Activated CD4-positive, alpha-beta T cell treated with anti-CD3 and anti-CD28 coated beads, Interleukin-10, Interleukin-2, amounts not matched to agents 100 ng/mL and 50 ng/mL, durations not matched to agents 16 hours and 8 hours (primary cell): Measurements from ENCODE around the gene ETDA.
"Not testable (repeated sequence)": the region's sequence is repeated elsewhere in the genome, so short reads cannot be mapped to it uniquely, and the experiment has no call there.

ENCODE experiments used
- DNase-seq: peaks from one replicate; pipeline ENCODE4 v3.0.0-alpha.2; 2020

The ETDA gene

DNA sequence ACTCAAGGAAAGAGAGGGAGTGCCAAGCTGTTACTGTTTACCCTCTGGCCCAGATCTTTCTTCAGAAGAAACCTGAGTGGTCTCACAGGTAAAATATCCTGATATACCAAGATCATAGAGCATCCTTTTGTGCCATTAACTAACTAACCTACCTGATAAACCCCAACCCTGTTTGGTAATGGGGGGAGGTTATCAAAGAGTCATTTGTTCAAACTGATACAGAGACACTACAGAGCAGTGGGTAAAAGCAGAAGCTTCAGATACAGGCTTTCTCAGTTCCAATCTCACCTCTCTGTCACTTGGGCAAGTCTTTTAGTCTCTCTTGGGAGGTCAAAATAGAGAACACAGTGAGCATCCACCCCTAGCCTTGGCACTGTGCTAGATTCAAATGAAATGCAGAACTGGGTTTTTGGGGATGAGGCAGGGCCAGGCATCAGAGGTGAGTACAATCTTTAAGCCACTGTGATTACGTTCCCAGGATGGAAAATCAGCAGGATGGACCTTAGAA, at the start of gene ETDA:
ETDA (plus strand) TSS at position 51 of the 508 bp plus-strand sequence. CDS start 1,216 bp downstream, outside the sequence.
- not testable (repeated sequence) for DNase-seq

DNA sequence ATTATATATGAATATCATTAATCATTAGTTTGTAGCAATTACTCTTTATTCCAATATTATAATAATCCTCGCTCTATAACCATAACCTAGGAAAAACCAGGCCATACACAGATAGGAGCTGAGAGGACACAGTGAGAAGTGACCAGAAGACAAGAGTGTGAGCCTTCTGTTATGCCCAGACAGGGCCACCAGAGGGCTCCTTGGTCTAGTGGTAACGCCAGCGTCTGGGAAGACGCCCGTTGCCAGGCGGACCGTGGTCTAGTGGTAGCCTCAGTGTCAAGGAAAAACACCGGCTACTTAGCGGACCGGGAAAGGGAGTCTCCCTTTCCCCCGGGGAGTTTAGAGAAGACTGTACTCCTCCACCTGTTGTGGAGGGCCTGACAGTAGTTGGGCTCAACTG, 45.4 kb upstream of the ETDA start:
- DNase-seq = peak; percentile 38

DNA sequence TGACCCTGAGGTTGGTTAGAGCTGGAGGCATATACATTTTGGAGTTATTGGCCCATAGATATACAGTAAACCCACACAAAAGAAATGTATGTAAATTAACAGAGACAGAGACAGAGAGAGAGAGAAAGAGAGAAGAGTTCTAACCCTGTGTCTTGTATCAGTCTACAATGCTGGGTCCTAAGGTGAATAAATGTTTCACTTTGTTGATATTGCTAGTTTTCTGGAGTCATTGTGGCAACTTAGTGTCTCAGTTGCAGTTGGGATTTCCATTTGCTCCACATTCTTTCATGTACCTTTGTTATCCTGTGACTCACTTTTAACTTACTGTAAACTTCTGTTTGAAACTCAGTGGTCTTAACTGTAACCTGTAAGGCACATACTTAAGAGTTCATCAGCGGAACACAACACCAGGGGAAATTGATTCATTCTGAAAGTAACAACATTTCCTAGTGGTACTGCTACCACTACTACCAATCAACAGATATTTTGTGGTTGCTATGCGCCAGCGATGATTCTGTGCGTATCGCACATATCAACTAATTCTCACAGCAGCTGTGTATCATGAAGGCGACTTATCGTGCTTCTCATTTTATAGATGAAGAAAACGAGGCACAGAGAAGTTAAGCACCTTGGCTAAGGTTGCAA, 38.5 kb upstream of the ETDA start:
- peak; percentile 86 for DNase-seq

DNA sequence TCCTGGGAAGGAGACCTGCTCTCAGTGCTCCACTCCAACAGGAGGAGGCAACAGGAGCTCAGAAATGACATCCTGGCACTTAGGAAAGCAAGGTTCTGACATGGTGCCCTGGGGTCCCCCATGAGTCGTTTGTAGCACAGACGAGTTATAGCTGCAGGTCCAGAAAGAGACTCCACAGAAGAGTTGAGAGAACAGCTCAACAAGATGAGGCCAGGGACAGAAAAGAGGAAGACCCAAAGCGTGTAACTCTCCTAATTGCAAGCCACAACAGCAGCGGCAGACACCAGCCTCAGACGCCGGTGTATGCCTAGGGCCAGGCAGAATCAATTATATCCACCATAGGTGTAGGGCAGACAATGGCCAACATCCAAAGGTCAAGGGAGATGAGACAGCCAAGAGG, 5.9 kb upstream of the ETDA start:
- not testable (repeated sequence) for DNase-seq

DNA sequence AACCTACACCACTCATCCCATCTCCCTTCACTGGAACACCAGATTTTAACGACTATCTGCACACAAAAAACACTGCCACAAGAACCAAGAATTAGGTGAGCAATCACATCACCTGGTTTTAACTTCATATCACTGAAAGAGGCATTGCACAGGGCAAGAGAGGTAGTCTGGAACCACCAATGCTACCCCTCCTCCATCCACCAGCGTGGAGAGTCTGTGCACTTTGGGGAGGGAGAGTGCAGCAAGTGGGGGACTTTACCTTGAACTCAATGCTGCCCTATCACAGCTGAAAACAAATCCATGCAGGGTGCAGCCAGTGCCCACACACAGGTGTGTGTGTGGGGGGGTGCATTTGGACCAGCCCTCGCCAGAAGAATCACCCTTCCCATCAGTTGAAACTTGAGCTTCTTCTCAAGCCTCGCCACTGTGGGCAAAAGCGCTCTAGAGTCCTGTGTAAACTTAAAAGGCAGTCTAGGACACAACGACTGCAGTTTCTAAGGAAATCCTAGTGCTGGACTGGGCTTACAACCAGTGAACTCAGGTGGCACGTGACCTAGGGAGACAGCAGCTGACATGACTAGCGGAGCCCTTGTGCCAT, 4.3 kb downstream of the ETDA start:
- not testable (repeated sequence) for DNase-seq

DNA sequence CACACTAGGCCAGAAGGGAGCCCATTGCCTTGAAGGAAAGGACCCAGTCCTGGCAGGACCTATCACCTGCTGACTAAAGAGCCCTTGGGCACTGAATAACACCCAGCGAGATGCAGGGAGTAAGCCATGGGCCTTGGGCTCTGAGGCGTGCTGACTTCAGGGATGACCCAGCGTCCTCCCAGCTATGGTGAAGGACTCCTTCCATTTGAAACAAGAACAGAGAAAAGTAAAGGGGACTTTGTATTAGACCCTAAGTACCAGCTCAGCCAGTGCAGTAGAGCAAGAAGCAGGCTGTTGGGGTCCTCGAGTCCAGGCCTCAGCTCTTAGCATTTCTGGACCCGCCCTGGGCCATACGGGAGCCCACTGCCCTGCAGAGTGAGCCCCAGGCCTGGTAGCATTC, 5.1 kb downstream of the ETDA start:
- no peak for DNase-seq

DNA sequence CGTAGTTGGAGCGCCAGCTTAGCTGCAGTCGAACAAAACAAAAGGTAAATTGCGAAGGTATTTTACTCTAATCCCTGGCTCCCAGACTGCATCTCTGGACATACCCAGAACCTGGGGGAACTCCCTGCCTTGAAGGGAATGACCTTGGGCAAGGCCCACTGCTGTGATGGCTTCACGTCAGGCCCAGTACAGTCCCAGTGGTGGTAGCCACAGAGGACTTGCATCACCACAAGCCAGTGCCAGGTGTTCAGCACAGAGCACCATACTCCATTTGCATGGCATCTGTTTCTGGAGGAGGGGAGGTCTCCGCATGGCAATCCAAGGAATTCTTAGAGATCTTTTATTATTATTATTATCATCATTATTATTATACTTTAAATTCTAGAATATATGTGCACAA, 5.6 kb downstream of the ETDA start:
- no peak for DNase-seq

DNA sequence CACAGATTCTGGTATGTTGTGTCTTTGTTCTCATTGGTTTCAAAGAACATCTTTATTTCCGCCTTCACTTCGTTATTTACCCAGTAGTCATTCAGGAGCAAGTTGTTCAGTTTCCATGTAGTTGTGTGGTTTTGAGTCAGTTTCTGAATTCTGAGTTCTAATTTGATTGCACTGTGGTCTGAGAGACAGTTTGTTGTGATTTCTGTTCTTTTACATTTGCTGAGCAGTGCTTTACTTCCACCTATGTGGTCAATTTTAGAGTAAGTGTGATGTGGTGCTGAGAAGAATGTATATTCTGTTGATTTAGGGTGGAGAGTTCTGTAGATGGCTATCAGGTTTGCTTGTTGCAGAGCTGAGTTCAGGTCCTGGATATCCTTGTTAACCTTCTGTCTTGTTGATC, 9.1 kb downstream of the ETDA start:
- peak; percentile 55 for DNase-seq

DNA sequence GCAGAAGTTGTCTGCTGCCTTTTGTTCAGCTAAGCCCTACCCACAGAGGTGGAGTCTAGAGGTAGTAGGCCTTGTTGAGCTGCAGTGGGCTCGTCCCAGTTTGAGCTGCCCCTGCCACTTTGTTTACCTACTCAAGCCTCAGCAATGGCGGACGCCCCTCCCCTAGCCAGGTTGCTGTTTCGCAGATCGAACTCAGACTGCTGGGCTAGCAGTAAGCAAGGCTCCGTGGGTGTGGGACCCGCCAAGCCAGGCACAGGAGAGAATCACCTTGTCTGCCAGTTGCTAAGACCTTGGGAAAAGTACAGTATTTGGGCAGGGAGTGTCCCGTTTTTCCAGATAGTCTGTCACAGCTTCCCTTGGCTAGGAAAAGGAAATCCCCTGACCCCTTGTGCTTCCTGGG, 11.5 kb downstream of the ETDA start:
- not testable (repeated sequence) for DNase-seq

DNA sequence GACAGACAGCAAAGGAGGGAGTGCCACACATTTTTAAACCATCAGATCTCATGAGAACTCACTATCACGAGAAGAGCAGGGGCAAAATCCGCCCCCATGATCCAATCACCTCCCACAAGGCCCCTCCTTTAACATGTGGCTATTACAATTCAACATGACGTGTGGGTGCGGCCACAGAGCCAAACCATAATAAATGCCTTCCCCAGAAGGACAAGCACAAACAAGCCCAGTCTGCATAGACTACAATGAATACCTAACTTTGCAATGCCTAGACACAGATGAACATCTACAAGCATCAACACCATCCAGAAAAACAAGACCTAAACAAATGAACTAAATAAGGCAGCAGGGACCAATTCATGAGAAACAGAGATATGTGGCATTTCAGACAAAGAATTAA, 12.3 kb downstream of the ETDA start:
- no peak for DNase-seq

DNA sequence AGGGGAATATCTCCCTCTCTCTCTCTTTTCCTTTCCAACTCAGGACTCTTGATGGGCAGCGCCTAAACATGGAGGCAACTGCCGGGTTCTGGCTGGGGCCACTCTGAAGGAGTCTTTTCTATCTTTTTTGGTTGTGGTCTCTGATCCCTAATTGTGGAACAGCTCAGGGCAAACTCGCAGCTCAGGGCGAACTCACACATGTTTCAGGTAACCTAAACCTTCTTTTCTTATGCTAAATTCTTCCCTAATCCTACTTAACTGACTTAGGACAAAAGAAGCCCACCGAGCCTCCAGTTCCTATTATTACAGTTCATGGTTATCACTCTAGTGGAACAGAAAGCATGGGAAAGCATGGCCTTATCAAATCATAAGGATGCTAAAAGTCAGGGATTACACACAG, 21.3 kb downstream of the ETDA start:
- no peak for DNase-seq

DNA sequence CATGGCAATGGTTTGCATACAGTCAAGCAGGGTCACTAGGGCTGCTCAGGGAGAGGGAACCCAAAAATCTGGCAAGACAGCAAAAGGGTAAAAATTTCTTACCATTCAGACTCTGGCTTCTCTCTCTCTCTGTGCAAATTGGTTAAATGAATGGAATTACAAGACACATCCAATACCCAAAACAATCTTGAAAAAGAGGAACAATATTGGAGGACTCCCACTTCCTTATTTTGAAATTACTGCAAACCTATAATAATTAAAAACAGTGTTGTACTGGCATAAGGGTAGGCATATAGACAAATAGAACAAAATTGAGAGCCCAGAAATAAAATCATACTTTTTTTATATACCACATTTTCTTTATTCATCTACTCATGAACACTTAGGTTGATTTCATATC, 24.1 kb downstream of the ETDA start:
- DNase-seq = no peak

DNA sequence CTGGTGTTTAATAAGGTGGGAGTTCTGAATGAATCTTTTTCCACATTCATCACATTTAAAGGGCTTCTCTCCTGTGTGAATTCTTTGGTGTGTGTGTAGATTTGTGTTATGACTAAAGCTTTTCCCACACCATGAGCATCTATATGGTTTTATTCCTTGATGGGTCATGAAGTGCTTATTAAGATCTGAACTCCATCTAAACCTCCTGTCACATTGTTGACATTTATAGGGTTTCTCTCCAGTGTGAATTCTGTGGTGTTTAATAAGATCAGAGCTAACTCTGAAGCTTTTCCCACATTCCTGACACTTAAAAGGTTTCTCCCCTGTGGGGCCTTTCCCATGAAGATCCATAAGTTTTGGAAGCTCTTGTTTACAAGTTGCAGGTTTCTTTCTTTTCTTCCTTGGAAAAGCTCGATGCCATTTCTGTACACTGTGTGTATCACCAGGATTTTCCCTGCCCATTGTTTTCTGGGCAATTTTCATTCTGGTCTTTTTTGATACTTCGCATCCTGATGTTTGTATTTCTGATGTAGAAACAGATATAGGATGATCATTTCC, 35.5 kb downstream of the ETDA start:
- DNase-seq = no peak

DNA sequence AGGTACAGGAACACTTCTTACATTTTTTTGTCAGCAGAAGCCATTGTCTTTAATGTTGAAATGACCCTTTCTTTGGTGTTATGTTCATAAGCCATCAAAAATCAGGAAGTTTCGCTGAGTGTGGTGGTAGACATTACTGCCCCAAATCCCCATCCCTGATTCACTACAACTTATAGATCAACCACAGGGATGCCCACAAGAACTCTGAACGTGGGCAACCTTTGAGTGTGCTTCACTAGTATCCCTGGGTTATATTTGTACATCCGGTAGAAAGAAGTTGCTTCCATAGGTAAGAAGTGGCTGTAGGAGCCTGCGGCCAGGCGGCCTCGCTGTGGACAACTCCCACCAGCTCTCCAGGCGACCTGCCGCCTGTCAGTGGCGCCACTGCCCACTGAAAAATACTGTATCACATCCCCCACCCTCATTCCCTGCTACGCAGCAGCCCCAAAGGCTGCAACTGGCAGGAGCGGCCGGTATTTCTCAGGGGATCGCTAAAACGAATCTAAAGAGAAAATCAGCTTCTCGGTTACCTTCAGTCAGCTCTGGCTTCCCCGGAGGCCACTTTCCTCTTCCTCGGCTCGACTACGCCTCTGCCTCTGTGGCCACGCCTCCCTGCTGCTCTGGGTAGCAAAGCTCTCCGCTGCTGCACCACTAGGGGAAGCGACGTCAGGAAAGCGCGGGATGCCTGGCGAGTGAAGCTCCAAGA, 43.5 kb downstream of the ETDA start:
- peak; percentile 57 for DNase-seq

DNA sequence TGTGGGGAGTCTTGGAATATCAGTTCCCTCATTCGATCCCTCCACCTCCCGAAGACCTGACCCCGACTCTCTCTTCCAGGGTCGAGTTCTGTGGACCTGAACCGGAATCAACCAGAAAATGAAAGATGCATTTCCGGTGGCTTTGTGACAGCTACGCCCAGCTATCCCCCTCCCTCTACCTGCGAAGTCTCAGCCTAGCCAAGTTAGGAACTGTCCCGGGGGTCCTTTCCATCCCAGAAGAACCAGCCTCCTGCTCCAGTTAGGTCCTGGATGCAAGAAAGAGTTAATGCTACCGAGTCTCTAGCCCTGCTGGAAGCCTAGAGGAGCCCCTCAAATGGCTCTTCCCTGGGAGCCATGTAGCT, 44.1 kb downstream of the ETDA start:
- DNase-seq = no peak

DNA sequence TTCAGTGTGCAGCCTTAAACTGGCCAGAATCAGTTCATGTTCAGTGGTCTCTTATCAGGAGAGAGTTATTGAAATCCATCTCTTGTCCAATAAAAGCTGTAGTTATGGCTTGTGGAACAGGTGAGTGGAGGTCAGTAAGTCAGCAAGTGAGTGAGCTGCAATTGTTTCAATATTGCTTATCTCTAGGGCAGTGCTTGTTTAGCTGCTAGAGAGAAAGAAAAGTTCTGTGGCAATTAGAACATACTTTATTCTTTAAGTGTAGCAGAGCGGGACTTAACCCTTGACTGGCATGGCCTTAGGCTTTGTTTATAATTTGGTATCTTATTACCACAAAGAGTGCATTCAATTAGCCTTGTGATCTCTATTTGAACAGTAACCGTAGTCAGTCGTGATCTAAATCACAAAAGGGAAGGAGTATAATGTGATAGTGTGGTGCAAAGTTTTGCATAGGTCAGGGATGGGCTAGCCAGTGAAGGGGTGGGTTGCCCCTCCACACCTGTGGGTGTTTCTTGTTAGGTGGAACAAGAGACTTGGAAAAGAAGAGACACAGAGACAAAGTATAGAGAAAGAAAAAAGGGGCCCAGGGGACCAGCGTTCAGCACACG, 50.5 kb downstream of the ETDA start:
- no peak for DNase-seq
